Pancreas (tissue), 10 donors: ENCODE results near the gene IFI27. TPM values are rescaled to one million over a fixed set of nuclear protein-coding genes. Genes with fewer than 3 reads are reported as not detected.

Experiments used
- ATAC-seq, 4 donors: fragments of 200-7000 bp; cut with Tn5 transposase; one replicate each; pipeline versions ENCODE4 v1.8.0 to v1.9.1; 2020; ENCODE audit warnings: mild to moderate bottlenecking in 4 of 4, moderate library complexity in 4 of 4
- DNase-seq, 6 donors: peaks; one replicate each; pipeline ENCODE4 v3.0.0-alpha.2; 2020
- FAIRE-seq: peaks from 2 replicates; lab custom pipeline; 2012; peaks lifted over from hg19 to GRCh38; lab: Jason Lieb, UNC
- H3K27ac ChIP-seq, 4 donors: fragments of 200-600 bp; sonication (generic); 1 replicate in 3 of 4; 2 replicates in 1 of 4; pipeline versions ENCODE4 v1.5.0 to v1.8.0; 2020
- H3K27me3 ChIP-seq, 4 donors: fragments of 200-600 bp; one replicate each; pipeline ENCODE4 v1.8.0; 2021
- H3K36me3 ChIP-seq, 3 donors: fragments of 200-600 bp; sonication (generic) in 1 of 3; one replicate each; pipeline versions ENCODE4 v1.5.0 to v1.8.0; 2020 to 2021
- H3K4me1 ChIP-seq, 3 donors: fragments of 200-600 bp; one replicate each; pipeline ENCODE4 v1.8.0; 2021
- H3K4me3 ChIP-seq, 4 donors: fragments of 200-600 bp; sonication (generic) in 2 of 4; one replicate each; pipeline versions ENCODE4 v1.5.0 to v1.8.0; 2020 to 2021
- H3K9me3 ChIP-seq, 4 donors: fragments of 200-600 bp; one replicate each; pipeline ENCODE4 v1.8.0; 2021
- WGBS, 2 donors: extraction: QIAGEN DNeasy Blood & Tissue Kit; methylation state at CpG; one replicate each; pipeline ENCODE4 v1.1.7; 2013; 5-methylcytosine and 5-hydroxymethylcytosine counted together
- intact Hi-C, 3 donors: fragments of 100-400 bp; cut with DNase I; formaldehyde crosslinking; loops; one replicate each; pipeline versions ENCODE4 v1.11.1 to v1.14.2; 2022
- polyA plus RNA-seq, 2 donors: library from polyadenylated mRNA; stranded (reverse); fragments of 200-250 nt; gene quantifications; one replicate each; pipeline ENCODE4 v1.2.3, GENCODE V29; 2013
- total RNA-seq, 6 donors: library from RNA; stranded (reverse); fragmentation: NEBNext Ultra II Directional in 4 of 6; extraction: Animal tissue kit (Norgen Biotek cat#: 25700) in 4 of 6; gene quantifications; one replicate each; pipeline versions ENCODE4 v1.2.1 to v1.2.4, GENCODE V29; 2021 to 2023
- TF ChIP-seq, protein P1 (sequence below), 4 donors: fragments of 200-600 bp; sonication (generic) in 3 of 4; IDR thresholded peaks; one replicate each; pipeline versions ENCODE4 v1.5.0 to v1.8.0; 2021; ENCODE audit warnings: antibody characterized with exemption in 4 of 4
- donor health status: healthy with polysubstance abuse.
- donor health status: DM: no; HTN: no; CAD: no; lungs with moderate emphysema.
- donor health status: DM: no; HTN: no; CAD: no.
- donor health status: control.
- donor health status: control.
- donor health status: Bipolar disorder and iron deficiency.
- donor health status: DM: yes; HTN: yes; CAD: no.
- donor health status: DM: no; HTN: no; CAD: no.
- donor health status: DM: no; HTN: no; CAD: no.
- donor health status: DM: yes; HTN: yes; CAD: no.

Gene IFI27
- total and polyA plus RNA-seq, 8 donors: 8.1 to 78.9 (median 15.1) TPM

DNA sequence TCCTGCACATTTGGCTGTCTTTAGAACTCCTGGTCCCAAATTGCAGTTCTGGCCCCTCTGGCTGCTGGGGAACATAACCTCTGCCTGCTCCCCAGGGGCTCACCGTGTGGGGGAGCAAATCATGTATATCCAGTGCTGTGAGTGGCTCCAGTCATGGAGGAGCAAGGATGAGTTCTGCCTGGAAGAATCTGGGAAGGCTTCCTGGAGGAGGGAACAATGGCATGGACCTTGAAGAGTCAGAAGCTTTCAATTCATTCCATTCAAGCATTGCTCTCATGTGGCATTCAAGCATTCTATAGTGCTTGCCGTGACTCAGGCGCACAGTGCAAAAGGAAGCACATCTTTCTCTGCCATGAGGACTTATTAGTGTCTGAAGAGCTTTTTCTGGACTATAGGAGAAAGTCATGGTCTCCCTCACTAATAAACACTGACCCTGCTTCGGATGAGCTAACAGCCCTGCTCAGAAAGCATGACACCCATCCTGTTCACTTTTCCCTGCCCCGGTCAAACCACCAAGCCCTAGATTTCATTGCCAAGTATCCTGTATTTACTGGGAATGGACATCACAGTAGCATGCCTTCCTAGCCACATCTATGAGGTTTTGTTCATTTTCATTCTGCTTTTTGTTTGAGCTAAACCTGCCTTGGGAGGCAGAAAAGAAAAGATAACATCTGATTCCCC lies 3.5 kb downstream of the IFI27 start:
- Histone ChIP-seq H3K27ac (no peak overlapping the region), H3K4me1 (no peaks in the 10 kb centered on the region), H3K4me3 (no peak overlapping the region), H3K9me3 (no peaks in the 10 kb centered on the region), H3K27me3 (no peaks in the 10 kb centered on the region), H3K36me3 (no peaks in the 10 kb centered on the region)
- TF ChIP-seq, protein P1, sequence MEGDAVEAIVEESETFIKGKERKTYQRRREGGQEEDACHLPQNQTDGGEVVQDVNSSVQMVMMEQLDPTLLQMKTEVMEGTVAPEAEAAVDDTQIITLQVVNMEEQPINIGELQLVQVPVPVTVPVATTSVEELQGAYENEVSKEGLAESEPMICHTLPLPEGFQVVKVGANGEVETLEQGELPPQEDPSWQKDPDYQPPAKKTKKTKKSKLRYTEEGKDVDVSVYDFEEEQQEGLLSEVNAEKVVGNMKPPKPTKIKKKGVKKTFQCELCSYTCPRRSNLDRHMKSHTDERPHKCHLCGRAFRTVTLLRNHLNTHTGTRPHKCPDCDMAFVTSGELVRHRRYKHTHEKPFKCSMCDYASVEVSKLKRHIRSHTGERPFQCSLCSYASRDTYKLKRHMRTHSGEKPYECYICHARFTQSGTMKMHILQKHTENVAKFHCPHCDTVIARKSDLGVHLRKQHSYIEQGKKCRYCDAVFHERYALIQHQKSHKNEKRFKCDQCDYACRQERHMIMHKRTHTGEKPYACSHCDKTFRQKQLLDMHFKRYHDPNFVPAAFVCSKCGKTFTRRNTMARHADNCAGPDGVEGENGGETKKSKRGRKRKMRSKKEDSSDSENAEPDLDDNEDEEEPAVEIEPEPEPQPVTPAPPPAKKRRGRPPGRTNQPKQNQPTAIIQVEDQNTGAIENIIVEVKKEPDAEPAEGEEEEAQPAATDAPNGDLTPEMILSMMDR (IDR thresholded peaks at IDR 0.05): no peak
- 75 to 81% methylated on average over 5 of the region's 5 CpGs for WGBS, 2 donors
- ATAC-seq (no peak), DNase-seq (peak in 1 of 6 donors; percentile 1), FAIRE-seq (no peak)
- intact Hi-C loops: no loop called here

DNA sequence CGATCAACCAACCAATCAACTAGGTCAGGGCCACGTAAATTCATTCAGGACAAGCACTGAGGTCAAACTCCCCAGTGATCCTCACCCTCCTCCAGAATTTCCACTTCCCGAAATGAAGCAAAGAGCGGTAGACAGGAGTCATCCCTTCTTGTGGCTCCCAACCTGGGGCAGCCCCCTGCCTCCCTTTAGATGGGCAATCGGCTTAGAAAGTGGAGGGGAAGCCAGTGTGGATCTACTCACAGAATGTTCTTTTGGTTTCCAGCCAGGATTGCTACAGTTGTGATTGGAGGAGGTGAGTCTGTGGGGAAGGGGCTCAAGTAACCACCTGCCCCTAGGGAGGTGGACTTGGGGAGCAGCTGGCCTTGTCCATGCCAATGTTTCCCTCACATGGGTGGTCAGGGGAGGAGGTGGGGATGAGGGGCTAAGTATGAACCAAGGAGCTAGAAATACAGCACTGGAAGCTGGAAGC lies 4.1 kb downstream of the IFI27 start:
- ATAC-seq: no peak
- Histone ChIP-seq H3K4me3 (no peak overlapping the region), H3K27ac (no peak overlapping the region), H3K9me3 (no peaks in the 10 kb centered on the region), H3K36me3 (no peaks in the 10 kb centered on the region), H3K4me1 (no peaks in the 10 kb centered on the region), H3K27me3 (no peaks in the 10 kb centered on the region)
- TF ChIP-seq, protein P1 (IDR thresholded peaks at IDR 0.05): no peak
- no peak for FAIRE-seq
- WGBS, 2 donors: 81 to 82% methylated on average over 5 of the region's 5 CpGs
- DNase-seq: peak in 1 of 6 donors; percentile 26
- intact Hi-C loops: no loop called here

DNA sequence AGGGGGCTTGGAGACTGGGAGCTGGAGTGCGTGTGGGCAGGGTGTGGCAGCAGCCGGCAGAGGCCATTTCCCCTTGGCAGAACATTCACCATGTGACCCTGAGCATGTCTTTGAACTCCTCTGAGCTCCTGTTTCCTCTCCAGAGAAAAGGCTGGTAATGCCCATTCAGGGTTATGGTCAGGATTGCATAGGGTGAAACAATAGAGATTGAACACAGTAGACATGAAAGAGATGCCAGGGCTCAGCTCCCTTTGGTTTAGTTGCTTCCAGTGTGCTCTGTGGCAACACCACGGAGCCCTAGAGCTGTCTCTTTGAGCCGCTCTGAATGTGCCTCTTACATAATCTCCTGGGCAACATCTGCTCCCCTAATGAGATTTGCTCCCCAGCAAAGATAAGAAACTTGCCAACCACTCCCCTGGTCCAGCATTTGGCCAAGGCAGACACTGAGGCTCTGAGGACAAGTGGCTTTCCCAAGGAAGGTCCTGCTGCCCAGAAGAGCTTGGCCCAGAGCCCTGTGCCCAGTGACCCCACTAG lies 4.6 kb downstream of the IFI27 start:
- FAIRE-seq: no peak
- no peak overlapping the region for H3K4me3 ChIP-seq

DNA sequence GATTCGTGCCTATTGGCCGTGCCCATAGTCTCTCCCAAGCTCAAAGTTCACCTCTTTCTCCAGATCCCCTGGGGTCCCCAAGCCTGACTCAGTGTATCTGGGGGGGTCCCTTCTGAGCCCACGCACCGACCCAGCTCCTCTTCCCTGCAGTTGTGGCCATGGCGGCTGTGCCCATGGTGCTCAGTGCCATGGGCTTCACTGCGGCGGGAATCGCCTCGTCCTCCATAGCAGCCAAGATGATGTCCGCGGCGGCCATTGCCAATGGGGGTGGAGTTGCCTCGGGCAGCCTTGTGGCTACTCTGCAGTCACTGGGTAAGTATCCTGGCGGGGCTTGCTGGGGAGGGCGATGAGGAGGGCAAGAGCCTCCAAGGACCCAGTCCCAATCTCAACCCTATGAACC lies 5.1 kb downstream of the IFI27 start:
- H3K27ac ChIP-seq: no peak overlapping the region
- no peak for ATAC-seq
- no peaks in the 10 kb centered on the region for H3K9me3 ChIP-seq
- FAIRE-seq: no peak
- DNase-seq: peak in 1 of 6 donors; percentile 46
- H3K36me3 ChIP-seq: no peaks in the 10 kb centered on the region
- H3K4me3 ChIP-seq: no peak overlapping the region
- intact Hi-C loops: no loop called here
- no peaks in the 10 kb centered on the region for H3K27me3 ChIP-seq
- 81 to 93% methylated on average over 15 of the region's 15 CpGs for WGBS, 2 donors
- TF ChIP-seq, protein P1 (IDR thresholded peaks at IDR 0.05): no peak
- H3K4me1 ChIP-seq: no peaks in the 10 kb centered on the region

More for the DNA sequence above, 4.6 kb downstream of the IFI27 start:
- intact Hi-C loops: no loop called here
- DNase-seq (no peak), ATAC-seq (peak; percentile 35 to 77 (median 65))
- Histone ChIP-seq H3K27ac (no peak overlapping the region), H3K9me3 (no peaks in the 10 kb centered on the region), H3K27me3 (no peaks in the 10 kb centered on the region), H3K4me1 (no peaks in the 10 kb centered on the region), H3K36me3 (no peaks in the 10 kb centered on the region)
- TF ChIP-seq, protein P1 (IDR thresholded peaks at IDR 0.05): no peak
- 14 to 15% methylated on average over 4 of the region's 4 CpGs for WGBS, 2 donors

DNA sequence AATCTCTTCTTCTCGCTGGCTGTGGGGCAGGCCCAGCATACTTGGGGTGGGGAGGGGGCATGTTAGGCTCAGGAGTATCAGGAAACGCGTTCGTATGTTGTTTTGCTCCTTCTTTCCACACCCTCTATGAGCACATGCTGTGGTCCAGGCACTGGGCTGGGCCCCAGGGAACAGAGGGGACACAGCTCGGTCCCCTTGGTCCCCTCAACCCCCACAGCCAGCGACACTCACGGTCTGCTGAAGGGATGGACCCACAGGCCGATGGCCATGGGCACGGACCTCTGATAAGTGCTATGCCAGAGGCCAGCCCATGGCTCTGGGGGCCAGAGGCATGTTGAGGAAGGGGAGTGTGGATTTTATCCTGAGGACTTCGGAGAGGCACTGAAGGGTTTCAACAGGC lies 6.2 kb downstream of the IFI27 start:
- DNase-seq (peak in 1 of 6 donors; percentile 30), FAIRE-seq (no peak), ATAC-seq (no peak)
- intact Hi-C loops: no loop called here
- Histone ChIP-seq H3K9me3 (no peaks in the 10 kb centered on the region), H3K36me3 (no peaks in the 10 kb centered on the region), H3K4me3 (no peak overlapping the region), H3K27ac (no peak overlapping the region), H3K4me1 (no peaks in the 10 kb centered on the region), H3K27me3 (no peaks in the 10 kb centered on the region)
- 78 to 83% methylated on average over 10 of the region's 10 CpGs for WGBS, 2 donors
- TF ChIP-seq, protein P1 (IDR thresholded peaks at IDR 0.05): no peak
